Common myeloid progenitor, CD34-positive (primary cell): Measurements from ENCODE around the gene FAM98C.

Source experiments
- CTCF ChIA-PET: fragments of 350-600 bp; sonication (Branson Sonifier 250); formaldehyde crosslinking; loops from one replicate; lab custom pipeline; 2021; ENCODE audit warnings: antibody characterized with exemption; lab: Charles Lee
- POLR2A ChIA-PET: fragments of 350-600 bp; sonication (Branson Sonifier 250); formaldehyde crosslinking; loops from one replicate; lab custom pipeline; 2021; ENCODE audit warnings: antibody characterized with exemption; lab: Charles Lee
- DNase-seq, 3 donors: peaks; one replicate each; pipeline versions ENCODE4 v3.0.0 to v3.0.0-alpha.2; 2013
- H3K27ac ChIP-seq, 2 experiments: 1 replicate in 1 of 2; 2 replicates in 1 of 2; pipeline ENCODE4 v1.7.0; 2013; ENCODE audit warnings: inconsistent platforms in 2 of 2, low read length in 2 of 2, mild to moderate bottlenecking in 2 of 2, low read depth in 1 of 2, moderate library complexity in 1 of 2; ENCODE audit not compliant: severe bottlenecking in 2 of 2, insufficient read depth in 1 of 2, poor library complexity in 1 of 2
- H3K27me3 ChIP-seq, 5 experiments: replicated peaks in 2 of 5; 1 replicate in 3 of 5; 2 replicates in 2 of 5; pipeline versions ENCODE4 v1.6.1 to v1.7.0; 2013; ENCODE audit warnings: low read length in 4 of 5, mild to moderate bottlenecking in 2 of 5, moderate library complexity in 2 of 5, inconsistent platforms in 1 of 5; ENCODE audit not compliant: insufficient read depth in 5 of 5, control insufficient read depth in 4 of 5
- H3K36me3 ChIP-seq, 4 experiments: 1 replicate in 2 of 4; 2 replicates in 2 of 4; pipeline versions ENCODE4 v1.6.1 to v1.7.0; 2013; ENCODE audit warnings: low read length in 3 of 4, control low read depth in 1 of 4, mild to moderate bottlenecking in 1 of 4; ENCODE audit not compliant: control insufficient read depth in 4 of 4, insufficient read depth in 4 of 4
- H3K4me1 ChIP-seq, 4 experiments: 1 replicate in 3 of 4; 2 replicates in 1 of 4; pipeline versions ENCODE4 v1.6.1 to v1.7.1; 2013; ENCODE audit warnings: low read length in 3 of 4, mild to moderate bottlenecking in 3 of 4, control low read depth in 1 of 4, inconsistent platforms in 1 of 4, moderate library complexity in 1 of 4; ENCODE audit not compliant: control insufficient read depth in 4 of 4, insufficient read depth in 4 of 4; ENCODE audit errors: control extremely low read depth in 1 of 4
- H3K4me3 ChIP-seq, 7 experiments: 1 replicate in 4 of 7; 2 replicates in 3 of 7; pipeline versions ENCODE4 v1.5.1 to v1.7.0; 2013; ENCODE audit warnings: mild to moderate bottlenecking in 7 of 7, low read length in 6 of 7, moderate library complexity in 6 of 7, inconsistent platforms in 2 of 7, low read depth in 2 of 7, control low read depth in 1 of 7; ENCODE audit not compliant: insufficient read depth in 4 of 7, control insufficient read depth in 1 of 7; ENCODE audit errors: extremely low read depth in 1 of 7
- H3K9me3 ChIP-seq, 5 experiments: 1 replicate in 4 of 5; 2 replicates in 1 of 5; pipeline versions ENCODE4 v1.6.1 to v1.7.1; 2013; ENCODE audit warnings: low read length in 4 of 5, mild to moderate bottlenecking in 2 of 5, inconsistent platforms in 1 of 5, low read depth in 1 of 5, moderate library complexity in 1 of 5; ENCODE audit not compliant: control insufficient read depth in 4 of 5, insufficient read depth in 2 of 5; ENCODE audit errors: control extremely low read depth in 1 of 5
- WGBS: methylation state at CpG from one replicate; pipeline ENCODE4 v1.1.5; 2013; ENCODE audit not compliant: insufficient coverage; 5-methylcytosine and 5-hydroxymethylcytosine counted together

FAM98C gene

GRCh38 chr19:38452430-38453366, 49.8 kb downstream of the FAM98C start:
- WGBS = 87% methylated on average over 31 of the region's 45 CpGs
- Histone ChIP-seq H3K9me3 (no peaks in the 10 kb centered on the region), H3K4me1 (no peaks in the 10 kb centered on the region), H3K36me3 (no peaks in the 10 kb centered on the region), H3K27me3 (no peaks in the 10 kb centered on the region), H3K4me3 (no peak overlapping the region), H3K27ac (no peak overlapping the region)
- DNase-seq = peak; percentile 6 to 14 (median 12)
- ChIA-PET POLR2A (no interaction called here), CTCF (interaction anchor here (1.2 kb wide), 1 partner anchor 49 kb away, joined by 3 read pairs; no protein-coding TSS in a partner anchor)

GRCh38 chr19:38453596-38453995, 50.7 kb downstream of the FAM98C start:
- CTCF ChIA-PET = interaction anchor here (0.7 to 1.2 kb wide), 2 partner anchors 19 to 50 kb away, joined by 3 read pairs; no protein-coding TSS in a partner anchor
- 87% methylated on average over 3 of the region's 3 CpGs for WGBS

GRCh38 chr19:38455031-38455430, 52.1 kb downstream of the FAM98C start:
- no peak overlapping the region for H3K4me3 ChIP-seq
- no peaks in the 10 kb centered on the region for H3K27me3 ChIP-seq
- H3K4me1 ChIP-seq = no peaks in the 10 kb centered on the region
- ChIA-PET POLR2A (no interaction called here), CTCF (no interaction called here)
- H3K27ac ChIP-seq = no peak overlapping the region
- H3K9me3 ChIP-seq = no peaks in the 10 kb centered on the region
- H3K36me3 ChIP-seq = no peaks in the 10 kb centered on the region
- 100% methylated on average over 1 of the region's 4 CpGs for WGBS
- DNase-seq = peak; percentile 11 to 53 (median 47)

More at GRCh38 chr19:38453596-38453995, 50.7 kb downstream of the FAM98C start:
- POLR2A ChIA-PET = no interaction called here
- H3K9me3 ChIP-seq = no peaks in the 10 kb centered on the region
- no peaks in the 10 kb centered on the region for H3K4me1 ChIP-seq
- no peaks in the 10 kb centered on the region for H3K36me3 ChIP-seq
- no peak overlapping the region for H3K27ac ChIP-seq
- no peak for DNase-seq
- H3K27me3 ChIP-seq = no peaks in the 10 kb centered on the region
- no peak overlapping the region for H3K4me3 ChIP-seq

- POLR2A ChIA-PET = no interaction called here
Measured at GRCh38 chr19:38457202-38457601, 54.3 kb downstream of the FAM98C start.

GRCh38 chr19:38457690-38458405, 55.0 kb downstream of the FAM98C start:
- CTCF ChIA-PET = no interaction called here
- no peaks in the 10 kb centered on the region for H3K4me1 ChIP-seq
- WGBS = 91% methylated on average over 4 of the region's 15 CpGs
- POLR2A ChIA-PET = no interaction called here
- no peak overlapping the region for H3K4me3 ChIP-seq
- no peaks in the 10 kb centered on the region for H3K27me3 ChIP-seq
- no peak for DNase-seq
- H3K27ac ChIP-seq = no peak overlapping the region
- no peaks in the 10 kb centered on the region for H3K9me3 ChIP-seq
- no peaks in the 10 kb centered on the region for H3K36me3 ChIP-seq

More at GRCh38 chr19:38457202-38457601, 54.3 kb downstream of the FAM98C start:
- no peak for DNase-seq
- Histone ChIP-seq H3K27ac (no peak overlapping the region), H3K27me3 (no peaks in the 10 kb centered on the region), H3K4me1 (no peaks in the 10 kb centered on the region), H3K36me3 (no peaks in the 10 kb centered on the region), H3K9me3 (no peaks in the 10 kb centered on the region), H3K4me3 (no peak overlapping the region)
- 95% methylated on average over 3 of the region's 5 CpGs for WGBS
- CTCF ChIA-PET = no interaction called here
